H1 (cell line): ENCODE measurements around the gene P3H3. TPM values are rescaled to one million over a fixed set of nuclear protein-coding genes. Genes with fewer than 3 reads are reported as not detected.
A peak's percentile ranks its signal among the peaks of the same experiment; 100 is the strongest.
"Not testable (repeated sequence)": the region's sequence is repeated elsewhere in the genome, so short reads cannot be mapped to it uniquely, and the experiment has no call there.

Experiments
- CTCF ChIA-PET: fragments of 300-600 bp; sonication (Branson Sonifier 250); formaldehyde crosslinking; loops from one replicate; lab custom pipeline; 2021; ENCODE audit not compliant: partially characterized antibody; lab: Charles Lee
- POLR2A ChIA-PET: fragments of 300-600 bp; sonication (Branson Sonifier 250); formaldehyde crosslinking; loops from one replicate; lab custom pipeline; 2021; ENCODE audit warnings: inconsistent platforms; ENCODE audit not compliant: partially characterized antibody; lab: Charles Lee
- DNase-seq, 2 experiments: peaks; one replicate each; pipeline versions ENCODE4 v3.0.0 to v3.0.0-alpha.2; 2010 to 2022; ENCODE audit warnings: low spot score in 2 of 2, low read depth in 1 of 2, mixed read lengths in 1 of 2
- FAIRE-seq: peaks from 2 replicates; lab custom pipeline; 2011; peaks lifted over from hg19 to GRCh38; lab: Jason Lieb, UNC
- H2AFZ ChIP-seq: 2 replicates; pipeline ENCODE4 v1.8.1; 2012; ENCODE audit warnings: low read length, inconsistent platforms
- H2AK5ac ChIP-seq: 2 replicates; pipeline ENCODE4 v1.6.1; 2013; ENCODE audit warnings: low read depth, low read length
- H2BK120ac ChIP-seq: replicated peaks from 2 replicates; pipeline ENCODE3; 2013; ENCODE audit warnings: low read depth, low read length, inconsistent platforms
- H2BK12ac ChIP-seq: 2 replicates; pipeline ENCODE4 v1.6.1; 2013; ENCODE audit warnings: low read depth, low read length
- H2BK15ac ChIP-seq: 2 replicates; pipeline ENCODE4 v1.6.1; 2013; ENCODE audit warnings: low read length
- H2BK20ac ChIP-seq: 2 replicates; pipeline ENCODE4 v1.6.1; 2013; ENCODE audit warnings: low read length
- H2BK5ac ChIP-seq: 2 replicates; pipeline ENCODE4 v1.6.1; 2013; ENCODE audit warnings: low read depth, low read length
- H3K14ac ChIP-seq: 2 replicates; pipeline ENCODE4 v1.6.1; 2013; ENCODE audit warnings: inconsistent platforms; ENCODE audit not compliant: insufficient read length
- H3K18ac ChIP-seq: 2 replicates; pipeline ENCODE4 v1.6.1; 2013; ENCODE audit warnings: low read length; ENCODE audit errors: extremely low read depth
- H3K23ac ChIP-seq: 2 replicates; pipeline ENCODE4 v1.6.1; 2013; ENCODE audit warnings: inconsistent platforms; ENCODE audit not compliant: insufficient read length
- H3K23me2 ChIP-seq: 2 replicates; pipeline ENCODE4 v1.6.1; 2013; ENCODE audit warnings: low read depth, low read length
- H3K27ac ChIP-seq: 2 replicates; pipeline ENCODE4 v1.6.1; 2011; ENCODE audit warnings: low read depth, low read length, inconsistent platforms
- H3K27me3 ChIP-seq, 4 experiments: replicated peaks in 1 of 4; 1 replicate in 1 of 4; 2 replicates in 3 of 4; pipeline versions ENCODE4 v1.6.1 to v1.8.1; 2011 to 2013; ENCODE audit warnings: low read length in 3 of 4, mild to moderate bottlenecking in 3 of 4, inconsistent platforms in 2 of 4, mixed read lengths in 2 of 4, moderate library complexity in 1 of 4; ENCODE audit not compliant: control insufficient read depth in 3 of 4, insufficient read depth in 3 of 4; ENCODE audit errors: extremely low read depth in 1 of 4
- H3K36me3 ChIP-seq, 4 experiments: 2 replicates each; pipeline versions ENCODE4 v1.6.1 to v1.8.1; 2011 to 2013; ENCODE audit warnings: mild to moderate bottlenecking in 4 of 4, low read length in 3 of 4, moderate library complexity in 2 of 4, control low read depth in 1 of 4, inconsistent platforms in 1 of 4; ENCODE audit not compliant: insufficient read depth in 4 of 4, control insufficient read depth in 2 of 4
- H3K4ac ChIP-seq: replicated peaks from 2 replicates; pipeline ENCODE3; 2013; ENCODE audit warnings: low read length, low read depth, mixed read lengths, inconsistent platforms; ENCODE audit not compliant: insufficient read length
- H3K4me1 ChIP-seq, 4 experiments: replicated peaks in 1 of 4; 1 replicate in 1 of 4; 2 replicates in 3 of 4; pipeline versions ENCODE4 v1.6.1 to v1.8.1; 2011 to 2013; ENCODE audit warnings: low read length in 3 of 4, inconsistent platforms in 2 of 4, mixed read lengths in 1 of 4; ENCODE audit not compliant: insufficient read depth in 4 of 4, control insufficient read depth in 3 of 4
- H3K4me2 ChIP-seq, 2 experiments: 2 replicates each; pipeline versions ENCODE4 v1.6.1 to v1.8.1; 2011 to 2013; ENCODE audit warnings: low read depth in 2 of 2, low read length in 2 of 2, control low read depth in 1 of 2, inconsistent platforms in 1 of 2, mild to moderate bottlenecking in 1 of 2; ENCODE audit not compliant: insufficient read depth in 1 of 2
- H3K4me3 ChIP-seq, 4 experiments: fragments of 200-600, 300-600 bp in 1 of 4; sonication (generic), shearing (Covaris generic), sonication (Bioruptor Twin) in 1 of 4; 2 replicates each; pipeline versions ENCODE4 v1.5.1 to v1.8.1; 2011 to 2016; ENCODE audit warnings: low read length in 4 of 4, low read depth in 3 of 4, control low read depth in 2 of 4, inconsistent platforms in 2 of 4, mild to moderate bottlenecking in 2 of 4, mixed read lengths in 1 of 4, moderate library complexity in 1 of 4; ENCODE audit not compliant: insufficient read depth in 2 of 4; ENCODE audit errors: extremely low read depth in 1 of 4
- H3K56ac ChIP-seq: replicated peaks from 2 replicates; pipeline ENCODE3; 2013; ENCODE audit warnings: low read depth, mild to moderate bottlenecking, mixed read lengths, low read length, inconsistent platforms; ENCODE audit not compliant: insufficient read length
- H3K79me1 ChIP-seq: 2 replicates; pipeline ENCODE4 v1.6.1; 2013; ENCODE audit warnings: low read depth, low read length, control low read depth
- H3K79me2 ChIP-seq, 2 experiments: 2 replicates each; pipeline versions ENCODE4 v1.6.1 to v1.8.1; 2012 to 2013; ENCODE audit warnings: low read length in 2 of 2, mild to moderate bottlenecking in 2 of 2, inconsistent platforms in 1 of 2; ENCODE audit not compliant: insufficient read depth in 2 of 2, control insufficient read depth in 1 of 2
- H3K9ac ChIP-seq, 4 experiments: replicated peaks in 1 of 4; 1 replicate in 1 of 4; 2 replicates in 3 of 4; pipeline versions ENCODE4 v1.6.1 to v1.8.1; 2011 to 2013; ENCODE audit warnings: low read depth in 3 of 4, low read length in 3 of 4, control low read depth in 2 of 4, mild to moderate bottlenecking in 2 of 4, moderate library complexity in 2 of 4, inconsistent platforms in 1 of 4; ENCODE audit errors: extremely low read depth in 1 of 4
- H3K9me3 ChIP-seq, 2 experiments: 2 replicates each; pipeline versions ENCODE4 v1.6.1 to v1.8.1; 2012 to 2013; ENCODE audit warnings: mild to moderate bottlenecking in 2 of 2, moderate library complexity in 2 of 2, control low read depth in 1 of 2, inconsistent platforms in 1 of 2, low read depth in 1 of 2, low read length in 1 of 2, mixed read lengths in 1 of 2; ENCODE audit not compliant: insufficient read depth in 2 of 2
- H4K20me1 ChIP-seq, 2 experiments: replicated peaks in 1 of 2; 2 replicates each; pipeline versions ENCODE3 to v1.8.1; 2011 to 2013; ENCODE audit warnings: inconsistent platforms in 2 of 2, low read length in 2 of 2, mild to moderate bottlenecking in 1 of 2; ENCODE audit not compliant: insufficient read depth in 2 of 2, control insufficient read depth in 1 of 2
- H4K5ac ChIP-seq: 2 replicates; pipeline ENCODE4 v1.6.1; 2013; ENCODE audit warnings: low read length, low read depth, mixed read lengths, inconsistent platforms; ENCODE audit not compliant: insufficient read length
- H4K8ac ChIP-seq: 2 replicates; pipeline ENCODE4 v1.8.0; 2013; ENCODE audit warnings: mild to moderate bottlenecking, moderate library complexity, low read length, inconsistent platforms; ENCODE audit not compliant: insufficient read depth; ENCODE audit errors: extremely low read depth
- H4K91ac ChIP-seq: replicated peaks from 2 replicates; pipeline ENCODE3; 2013; ENCODE audit warnings: low read length, mixed read lengths, inconsistent platforms; ENCODE audit not compliant: insufficient read length
- POLR2AphosphoS5 ChIP-seq: IDR thresholded peaks from 2 replicates; pipeline ENCODE4 v1.6.1; 2011; ENCODE audit warnings: low read depth, low read length
- POU5F1 ChIP-seq: IDR thresholded peaks from 2 replicates; pipeline ENCODE4 v1.6.1; 2011; ENCODE audit warnings: low read depth, mild to moderate bottlenecking, low read length, moderate library complexity
- SP2 ChIP-seq: IDR thresholded peaks from 2 replicates; pipeline ENCODE4 v1.6.1; 2012; ENCODE audit warnings: mild to moderate bottlenecking, low read length, inconsistent platforms
- TBP ChIP-seq: IDR thresholded peaks from 2 replicates; pipeline ENCODE4 v1.6.1; 2011; ENCODE audit warnings: low read depth, low read length, improper control_type of control experiment
- WGBS, 2 experiments: shearing (Covaris generic) in 1 of 2; methylation state at CpG; one replicate each; pipeline versions ENCODE4 v1.1.6 to v1.1.7; 2013 to 2015; ENCODE audit warnings: low lambda C conversion rate in 2 of 2, mixed read lengths in 2 of 2, inconsistent platforms in 1 of 2, low coverage in 1 of 2, missing lambda C conversion rate in 1 of 2; ENCODE audit not compliant: insufficient replicate concordance in 2 of 2, insufficient coverage in 1 of 2, insufficient read length in 1 of 2; ENCODE audit errors: extremely low coverage in 1 of 2, missing lambda C conversion rate in 1 of 2; 5-methylcytosine and 5-hydroxymethylcytosine counted together
- polyA plus RNA-seq, 7 experiments: library from polyadenylated mRNA; depleted of rRNA in 3 of 7; stranded (reverse) in 5 of 7; unstranded in 2 of 7; fragments of >200 nt in 5 of 7; fragments of 200-250 nt in 2 of 7; gene quantifications; 1 replicate in 5 of 7; 2 replicates in 1 of 7; 4 replicates in 1 of 7; pipeline versions ENCODE4 v1.2.1 to v1.2.3, GENCODE V29; 2011 to 2013; ENCODE audit warnings: missing spikeins in 2 of 7, mixed read lengths in 2 of 7
- total RNA-seq: library from RNA; stranded (reverse); fragmentation: NEBNext Ultra II Directional; extraction: Animal tissue kit (Norgen Biotek cat#: 25700); gene quantifications from 2 replicates; pipeline ENCODE4 v1.2.1, GENCODE V29; 2021

Gene P3H3
- total and polyA plus RNA-seq, 2 of the 8 experiments (the other 6 are each of a cell fraction or from before 2014, with no cell fraction given) = 22.9 to 43.5 TPM

DNA sequence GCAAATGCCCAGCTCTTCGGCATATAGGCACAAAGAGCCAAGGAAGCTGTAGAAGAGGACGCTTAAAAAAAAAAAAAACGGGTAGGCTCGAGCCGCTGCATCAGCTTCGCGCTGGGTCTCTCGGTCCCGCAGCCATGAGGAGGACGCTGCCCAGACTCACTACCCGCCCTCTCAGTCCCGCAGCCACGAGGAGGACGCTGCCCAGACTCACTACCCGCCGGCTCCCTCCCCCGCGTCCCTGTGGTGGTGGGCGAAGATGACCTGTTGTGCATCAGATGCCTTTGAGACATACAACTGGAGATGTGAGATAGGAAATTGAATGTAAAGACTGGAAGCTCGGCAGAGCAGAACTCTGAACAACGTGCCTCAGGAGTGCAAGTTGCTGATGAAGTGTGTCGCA lies 56.3 kb downstream of the P3H3 start (continued):
- TF ChIP-seq TBP (no peak), POLR2AphosphoS5 (no peak), POU5F1 (no peak), SP2 (no peak)

DNA sequence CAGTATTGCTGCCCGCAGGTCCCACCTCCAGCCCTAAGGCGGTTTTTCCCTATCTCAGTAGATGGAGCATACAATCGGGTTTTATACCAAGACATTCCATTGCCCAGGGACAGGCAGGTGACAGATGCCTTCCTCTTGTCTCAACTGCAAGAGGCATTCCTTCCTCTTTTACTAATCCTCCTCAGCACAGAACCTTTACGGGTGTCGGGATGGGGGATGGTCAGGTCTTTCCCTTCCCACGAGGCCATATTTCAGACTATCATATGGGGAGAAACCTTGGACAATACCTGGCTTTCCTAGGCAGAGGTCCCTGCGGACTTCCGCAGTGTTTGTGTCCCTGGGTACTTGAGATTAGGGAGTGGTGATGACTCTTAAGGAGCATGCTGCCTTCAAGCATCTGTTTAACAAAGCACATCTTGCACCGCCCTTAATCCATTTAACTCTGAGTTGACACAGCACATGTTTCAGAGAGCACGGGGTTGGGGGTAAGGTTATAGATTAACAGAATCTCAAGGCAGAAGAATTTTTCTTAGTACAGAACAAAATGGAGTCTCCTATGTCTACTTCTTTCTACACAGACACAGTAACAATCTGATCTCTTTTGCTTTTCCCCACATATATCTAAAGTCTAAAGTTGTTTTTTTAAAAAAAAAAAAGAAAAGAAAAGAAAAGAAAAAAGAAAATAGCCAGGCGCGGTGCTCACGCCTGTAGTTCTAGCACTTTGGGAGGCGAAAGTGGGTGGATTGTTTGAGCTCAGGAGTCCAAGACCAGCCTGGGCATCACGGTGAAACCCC lies 58.2 kb downstream of the P3H3 start:
- H3K36me3 ChIP-seq = peaks cover 0 to 20% (median 1%) of the 10 kb centered on the region in 4 experiments; a peak in 4 of 8 replicates
- not testable (repeated sequence) for H3K9me3 ChIP-seq, H3K14ac ChIP-seq, H3K27ac ChIP-seq, H2BK120ac ChIP-seq, H3K56ac ChIP-seq, H4K20me1 ChIP-seq, H3K23ac ChIP-seq, H2BK15ac ChIP-seq, H3K79me2 ChIP-seq, H3K9ac ChIP-seq, H2BK20ac ChIP-seq, H3K4ac ChIP-seq, H4K91ac ChIP-seq, H2AK5ac ChIP-seq, H3K27me3 ChIP-seq, H2BK12ac ChIP-seq, H2AFZ ChIP-seq, DNase-seq, H3K79me1 ChIP-seq, H4K8ac ChIP-seq, H3K4me3 ChIP-seq, FAIRE-seq, H3K23me2 ChIP-seq
- peak overlapping the region; percentile 60 for H3K18ac ChIP-seq
- ChIA-PET CTCF (interaction anchor here (1.4 to 3.1 kb wide), 3 partner anchors 10 to 15 kb away, joined by 4 to 18 read pairs (median 18); partner anchors contain the start of gene SPSB2), POLR2A (interaction anchor here (0.6 to 7.8 kb wide), 9 partner anchors 14 to 82 kb away, joined by 3 to 86 read pairs (median 4); partner anchors contain the start of genes C12orf57, ENO2, RNU7-1 and SPSB2)
- H3K4me1 ChIP-seq = peaks cover 2 to 13% (median 8%) of the 10 kb centered on the region in 4 experiments; a peak in 6 of 7 replicates
- H2BK5ac ChIP-seq = peak overlapping the region; percentile 52; the same call in 1 of the 2 replicates
- peak overlapping the region; percentile 15 to 54; a peak in 3 of 4 replicates for H3K4me2 ChIP-seq
- WGBS, 2 experiments = 54% methylated on average over 10 of the region's 15 CpGs; no CpG with 5 or more reads in 1 of the 2 experiments
- peak overlapping the region; percentile 44 for H4K5ac ChIP-seq
